Fibroblast of lung (primary cell): ENCODE data around the gene BTBD17.

Experiments used
- EZH2 ChIP-seq: IDR thresholded peaks from 2 replicates; pipeline ENCODE4 v1.5.1; 2012; ENCODE audit warnings: low read length, control low read depth, mild to moderate bottlenecking; ENCODE audit errors: missing control alignments
- TF ChIP-seq, protein P1 (sequence below), 2 donors: IDR thresholded peaks in 1 of 2; conservative IDR thresholded peaks in 1 of 2; 1 replicate in 1 of 2; 2 replicates in 1 of 2; pipeline ENCODE4 v1.5.1; 2011 to 2012; ENCODE audit warnings: low read length in 2 of 2, control low read depth in 1 of 2, inconsistent platforms in 1 of 2, low read depth in 1 of 2, mild to moderate bottlenecking in 1 of 2

DNA sequence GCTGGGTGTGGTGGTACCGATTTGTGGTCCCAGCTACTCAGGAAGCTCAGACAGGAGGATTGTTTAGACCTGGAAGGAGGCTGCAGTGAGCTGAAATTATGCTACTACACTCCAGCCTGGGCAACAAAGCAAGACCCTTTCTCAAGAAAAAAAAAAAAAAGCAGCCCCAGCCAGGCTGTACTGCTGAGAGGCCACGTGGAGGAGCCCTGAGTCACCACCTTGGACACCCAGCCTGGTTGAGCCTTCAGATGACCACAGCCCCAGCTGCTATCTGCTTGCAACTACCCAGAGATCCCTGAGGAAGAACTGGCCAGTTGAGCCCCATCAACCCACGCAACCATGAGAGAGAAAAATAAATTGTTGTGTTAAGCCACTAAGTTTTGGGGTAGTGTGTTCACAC is 46.6 kb upstream of the BTBD17 start:
- TF ChIP-seq, protein P1, sequence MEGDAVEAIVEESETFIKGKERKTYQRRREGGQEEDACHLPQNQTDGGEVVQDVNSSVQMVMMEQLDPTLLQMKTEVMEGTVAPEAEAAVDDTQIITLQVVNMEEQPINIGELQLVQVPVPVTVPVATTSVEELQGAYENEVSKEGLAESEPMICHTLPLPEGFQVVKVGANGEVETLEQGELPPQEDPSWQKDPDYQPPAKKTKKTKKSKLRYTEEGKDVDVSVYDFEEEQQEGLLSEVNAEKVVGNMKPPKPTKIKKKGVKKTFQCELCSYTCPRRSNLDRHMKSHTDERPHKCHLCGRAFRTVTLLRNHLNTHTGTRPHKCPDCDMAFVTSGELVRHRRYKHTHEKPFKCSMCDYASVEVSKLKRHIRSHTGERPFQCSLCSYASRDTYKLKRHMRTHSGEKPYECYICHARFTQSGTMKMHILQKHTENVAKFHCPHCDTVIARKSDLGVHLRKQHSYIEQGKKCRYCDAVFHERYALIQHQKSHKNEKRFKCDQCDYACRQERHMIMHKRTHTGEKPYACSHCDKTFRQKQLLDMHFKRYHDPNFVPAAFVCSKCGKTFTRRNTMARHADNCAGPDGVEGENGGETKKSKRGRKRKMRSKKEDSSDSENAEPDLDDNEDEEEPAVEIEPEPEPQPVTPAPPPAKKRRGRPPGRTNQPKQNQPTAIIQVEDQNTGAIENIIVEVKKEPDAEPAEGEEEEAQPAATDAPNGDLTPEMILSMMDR (conservative IDR thresholded peaks at IDR 0.05 in 1 of 2, IDR thresholded peaks at IDR 0.05 in 1 of 2; ENCODE audit: low read depth in 1 of 2, low read length in 2 of 2) = no peak
- no peak for TF ChIP-seq EZH2
